Peyer's patch (tissue), 4 donors: Measurements from ENCODE around the gene SRCIN1. TPM values are rescaled to one million over a fixed set of nuclear protein-coding genes. Genes with fewer than 3 reads are reported as not detected.
A peak's percentile ranks its signal among the peaks of the same experiment; 100 is the strongest.

Source experiments
- DNase-seq, 3 donors: peaks; one replicate each; pipeline ENCODE4 v3.0.0-alpha.2; 2017 to 2019
- H3K27ac ChIP-seq, 4 donors: fragments of 200-600 bp; sonication (generic); one replicate each; pipeline ENCODE4 v1.5.1; 2016 to 2019
- H3K27me3 ChIP-seq, 2 donors: fragments of 200-600 bp; sonication (generic); one replicate each; pipeline ENCODE4 v1.5.1; 2019
- H3K36me3 ChIP-seq, 3 donors: fragments of 200-600 bp; sonication (generic); one replicate each; pipeline ENCODE4 v1.5.1; 2016 to 2019
- H3K4me1 ChIP-seq, 4 donors: fragments of 200-600 bp; sonication (generic); one replicate each; pipeline ENCODE4 v1.5.1; 2016 to 2019
- H3K4me3 ChIP-seq, 4 donors: fragments of 200-600 bp; sonication (generic); 1 replicate in 3 of 4; 2 replicates in 1 of 4; pipeline ENCODE4 v1.5.1; 2016 to 2019; ENCODE audit warnings: mild to moderate bottlenecking in 1 of 4
- H3K9me3 ChIP-seq, 4 donors: fragments of 200-600 bp; sonication (generic); one replicate each; pipeline ENCODE4 v1.5.1; 2016 to 2019; ENCODE audit warnings: mild to moderate bottlenecking in 1 of 4
- POLR2A ChIP-seq, 2 donors: fragments of 450-650 bp; IDR thresholded peaks; one replicate each; pipeline ENCODE4 v1.5.1; 2017; ENCODE audit warnings: antibody characterized with exemption in 2 of 2, mild to moderate bottlenecking in 2 of 2, moderate library complexity in 2 of 2
- total RNA-seq, 4 donors: library from RNA; depleted of rRNA; stranded (reverse); fragments of >200 nt; gene quantifications; one replicate each; pipeline ENCODE4 v1.1.0, GENCODE V29; 2016
- TF ChIP-seq, protein P1 (sequence below), 6 experiments: fragments of 450-650 bp in 4 of 6; fragments of 200-600 bp in 2 of 6; sonication (generic) in 1 of 6; IDR thresholded peaks; one replicate each; pipeline ENCODE4 v1.5.1; 2017 to 2019; ENCODE audit warnings: antibody characterized with exemption in 6 of 6, mild to moderate bottlenecking in 3 of 6, moderate library complexity in 1 of 6

Gene SRCIN1
- total RNA-seq, 4 donors from 2014 or later, result 3.2 to 10.6 (median 8.4) TPM

GRCh38 chr17:38611872-38612376, 6.2 kb upstream of the SRCIN1 start:
- TF ChIP-seq, protein P1, sequence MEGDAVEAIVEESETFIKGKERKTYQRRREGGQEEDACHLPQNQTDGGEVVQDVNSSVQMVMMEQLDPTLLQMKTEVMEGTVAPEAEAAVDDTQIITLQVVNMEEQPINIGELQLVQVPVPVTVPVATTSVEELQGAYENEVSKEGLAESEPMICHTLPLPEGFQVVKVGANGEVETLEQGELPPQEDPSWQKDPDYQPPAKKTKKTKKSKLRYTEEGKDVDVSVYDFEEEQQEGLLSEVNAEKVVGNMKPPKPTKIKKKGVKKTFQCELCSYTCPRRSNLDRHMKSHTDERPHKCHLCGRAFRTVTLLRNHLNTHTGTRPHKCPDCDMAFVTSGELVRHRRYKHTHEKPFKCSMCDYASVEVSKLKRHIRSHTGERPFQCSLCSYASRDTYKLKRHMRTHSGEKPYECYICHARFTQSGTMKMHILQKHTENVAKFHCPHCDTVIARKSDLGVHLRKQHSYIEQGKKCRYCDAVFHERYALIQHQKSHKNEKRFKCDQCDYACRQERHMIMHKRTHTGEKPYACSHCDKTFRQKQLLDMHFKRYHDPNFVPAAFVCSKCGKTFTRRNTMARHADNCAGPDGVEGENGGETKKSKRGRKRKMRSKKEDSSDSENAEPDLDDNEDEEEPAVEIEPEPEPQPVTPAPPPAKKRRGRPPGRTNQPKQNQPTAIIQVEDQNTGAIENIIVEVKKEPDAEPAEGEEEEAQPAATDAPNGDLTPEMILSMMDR (IDR thresholded peaks at IDR 0.05), result no peak
- no peak for TF ChIP-seq POLR2A (IDR thresholded peaks at IDR 0.05)
- no peak overlapping the region for H3K27ac ChIP-seq
- no peaks in the 10 kb centered on the region for H3K9me3 ChIP-seq
- H3K4me3 ChIP-seq, result no peak overlapping the region
- no peaks in the 10 kb centered on the region for H3K36me3 ChIP-seq
- no peak for DNase-seq
- H3K4me1 ChIP-seq, result peaks cover 0 to under 1% (median 0%) of the 10 kb centered on the region in 4 donors
- H3K27me3 ChIP-seq, result no peaks in the 10 kb centered on the region

DNA sequence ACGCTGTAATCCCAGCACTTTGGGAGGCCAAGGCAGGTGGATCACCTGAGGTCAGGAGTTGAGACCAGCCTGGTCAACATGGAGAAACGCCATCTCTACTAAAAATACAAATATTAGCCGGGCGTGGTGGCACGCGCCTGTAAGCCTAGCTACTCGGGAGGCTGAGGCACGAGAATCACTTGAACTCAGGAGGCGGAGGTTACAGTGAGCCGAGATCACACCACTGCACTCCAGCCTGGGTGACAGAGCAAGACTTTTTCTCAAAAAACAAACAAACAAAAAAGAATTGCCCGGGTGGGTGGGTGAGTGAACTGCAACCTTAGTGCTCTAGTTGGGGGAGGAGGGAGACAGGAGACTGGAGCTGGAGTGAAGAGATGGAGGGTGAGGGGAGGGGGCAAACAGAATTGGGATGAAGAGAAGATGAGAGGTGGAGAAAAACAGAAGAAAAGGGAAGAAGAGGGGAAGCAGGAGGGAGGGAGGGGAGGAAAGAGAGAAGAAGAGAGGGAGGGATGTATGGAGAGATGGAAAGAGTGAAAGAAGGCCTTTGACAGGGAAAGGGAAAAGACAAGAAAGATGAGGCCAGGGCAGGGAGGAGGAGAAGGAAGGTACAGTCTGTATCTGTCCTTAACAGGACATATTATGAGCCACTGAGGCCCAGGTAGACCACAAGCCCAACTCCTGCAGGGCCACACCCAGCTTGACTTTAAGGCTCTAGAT, 5.5 kb upstream of the SRCIN1 start:
- TF ChIP-seq, protein P1 (IDR thresholded peaks at IDR 0.05), result no peak
- no peak for TF ChIP-seq POLR2A (IDR thresholded peaks at IDR 0.05)
- no peaks in the 10 kb centered on the region for H3K36me3 ChIP-seq
- no peak for DNase-seq
- H3K27ac ChIP-seq, result no peak overlapping the region
- H3K4me3 ChIP-seq, result no peak overlapping the region
- H3K27me3 ChIP-seq, result no peaks in the 10 kb centered on the region
- H3K9me3 ChIP-seq, result no peaks in the 10 kb centered on the region
- peaks cover 0 to 8% (median 6%) of the 10 kb centered on the region in 4 donors for H3K4me1 ChIP-seq

DNA sequence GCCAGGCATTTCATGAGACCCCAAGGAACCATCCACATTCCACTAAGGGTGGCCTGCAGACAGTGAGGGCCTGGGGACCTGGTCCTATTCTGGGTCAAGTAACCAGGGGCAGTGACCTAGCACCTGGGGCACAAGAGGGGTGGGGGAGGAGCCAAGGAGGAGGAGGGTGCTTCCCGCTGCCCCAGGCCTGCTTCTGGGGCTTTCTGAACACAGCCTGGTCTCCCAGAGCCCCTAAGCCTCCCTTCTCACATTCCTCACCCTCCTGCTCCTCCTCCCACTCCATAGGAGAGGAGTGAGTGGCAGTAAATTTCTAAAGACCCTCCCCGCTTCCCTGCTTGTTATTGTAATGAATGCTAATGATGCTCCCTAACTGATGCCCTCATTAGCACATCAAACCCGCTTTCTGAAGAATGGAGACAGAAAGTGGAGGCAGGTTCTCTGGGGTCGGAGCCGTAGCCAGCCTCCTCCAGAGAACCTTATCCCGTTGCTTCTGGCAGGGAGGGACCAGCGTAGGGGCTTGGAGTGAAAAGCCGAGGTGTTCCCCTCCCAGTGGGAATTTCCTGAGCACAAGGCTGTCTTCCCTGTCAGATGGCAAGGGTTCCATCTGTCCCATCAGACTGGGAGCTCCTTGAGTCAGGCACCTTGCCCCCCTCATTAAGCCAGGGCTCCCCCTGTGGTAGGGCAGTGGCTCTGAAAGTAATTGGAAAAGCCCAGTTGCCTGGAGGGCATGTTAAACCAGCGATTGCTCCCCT, 3.7 kb upstream of the SRCIN1 start:
- H3K27me3 ChIP-seq, result no peaks in the 10 kb centered on the region
- no peak for TF ChIP-seq POLR2A (IDR thresholded peaks at IDR 0.05)
- TF ChIP-seq, protein P1 (IDR thresholded peaks at IDR 0.05), result no peak
- no peak overlapping the region for H3K27ac ChIP-seq
- H3K4me1 ChIP-seq, result peaks cover 0 to 16% (median 9%) of the 10 kb centered on the region in 4 donors
- H3K36me3 ChIP-seq, result no peaks in the 10 kb centered on the region
- no peak overlapping the region for H3K4me3 ChIP-seq
- DNase-seq, result no peak
- H3K9me3 ChIP-seq, result no peaks in the 10 kb centered on the region

DNA sequence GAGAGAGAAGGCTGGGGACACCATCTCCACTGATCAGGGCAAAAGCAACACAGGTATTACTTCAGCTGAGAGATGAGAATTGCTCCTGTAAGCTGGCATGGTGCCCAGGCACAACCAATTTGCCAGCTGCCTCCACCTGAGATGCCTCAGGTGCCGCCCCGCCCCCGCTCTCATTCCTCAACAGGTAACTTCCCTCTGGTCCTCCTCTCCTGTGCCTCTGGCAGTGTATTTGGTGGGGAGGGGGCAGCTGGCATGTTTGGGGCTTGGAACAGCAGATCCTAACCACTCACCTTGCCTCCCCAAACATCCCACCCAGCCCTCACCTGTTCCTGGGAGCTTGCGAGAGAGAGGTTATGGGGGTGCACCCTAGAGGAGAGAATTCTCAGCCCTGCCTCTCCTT, 2.9 kb upstream of the SRCIN1 start:
- TF ChIP-seq, protein P1 (IDR thresholded peaks at IDR 0.05), result no peak
- TF ChIP-seq POLR2A (IDR thresholded peaks at IDR 0.05), result no peak

DNA sequence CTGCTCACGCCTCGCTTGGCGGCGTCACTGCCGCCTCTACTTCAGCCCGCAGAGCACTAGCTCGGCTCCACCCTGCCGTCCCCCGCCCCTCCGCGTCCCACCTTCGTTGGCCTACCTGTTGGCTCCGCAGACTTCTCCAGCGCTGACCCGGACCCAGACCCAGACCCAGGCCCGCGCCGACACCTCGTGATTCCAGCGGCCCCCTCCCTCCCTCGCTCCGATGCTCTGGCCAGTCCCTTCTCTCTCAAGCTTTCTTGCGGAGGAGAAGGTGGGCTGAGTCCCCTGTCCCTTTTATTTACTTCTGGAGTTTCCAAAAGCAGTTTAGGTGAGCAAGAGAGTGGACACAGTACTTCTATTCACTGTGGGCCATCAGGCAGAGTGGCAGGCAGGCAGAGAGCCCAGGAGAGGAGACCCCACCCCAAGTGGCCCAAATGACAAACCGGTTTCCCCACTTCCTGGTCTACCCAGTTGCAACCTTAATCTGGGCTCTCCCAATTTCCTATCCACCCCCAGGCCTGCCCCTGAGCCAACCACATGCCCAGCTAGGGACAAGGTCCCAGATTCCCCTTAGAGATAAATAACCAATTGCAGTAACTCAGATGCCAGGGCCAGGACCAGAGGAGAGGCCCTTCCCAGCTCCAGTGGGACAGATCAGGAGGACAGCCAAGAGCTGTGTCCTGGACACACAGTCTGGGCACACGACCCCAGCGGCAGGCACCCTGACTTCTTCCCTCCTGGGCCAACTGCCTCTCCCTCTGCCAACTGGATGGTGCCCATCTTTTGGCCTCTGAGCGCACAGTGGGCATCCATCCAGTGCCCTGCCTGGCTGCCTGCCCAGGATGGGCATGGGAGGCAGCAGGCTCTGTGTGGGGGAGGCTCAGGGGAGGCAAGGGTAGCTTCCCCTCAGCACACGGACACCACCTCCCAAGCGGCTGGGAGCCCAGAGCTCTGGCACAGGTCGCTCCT, 1.2 kb upstream of the SRCIN1 start:
- TF ChIP-seq, protein P1 (IDR thresholded peaks at IDR 0.05), result no peak
- no peak for TF ChIP-seq POLR2A (IDR thresholded peaks at IDR 0.05)
- DNase-seq, result no peak
- Histone ChIP-seq H3K27me3 (no peaks in the 10 kb centered on the region), H3K4me1 (peaks cover 0 to 23% (median 9%) of the 10 kb centered on the region in 4 donors), H3K4me3 (peak overlapping the region; percentile 20 to 84 (median 58)), H3K27ac (peak overlapping the region in 1 of 4 donors; percentile 79), H3K9me3 (no peaks in the 10 kb centered on the region), H3K36me3 (no peaks in the 10 kb centered on the region)

More for the DNA sequence above, 2.9 kb upstream of the SRCIN1 start:
- Histone ChIP-seq H3K36me3 (no peaks in the 10 kb centered on the region), H3K9me3 (no peaks in the 10 kb centered on the region), H3K27ac (no peak overlapping the region), H3K4me3 (no peak overlapping the region), H3K27me3 (no peaks in the 10 kb centered on the region), H3K4me1 (peaks cover 0 to 16% (median 9%) of the 10 kb centered on the region in 4 donors)
- peak in 1 of 3 donors; percentile 66 for DNase-seq
